ENCODE measurements around the gene MYO6. TPM values are rescaled to one million over a fixed set of nuclear protein-coding genes. Genes with fewer than 3 reads are reported as not detected.

Gene MYO6
- polyA plus RNA-seq, 1 of the 3 experiments (the other 2 are of a cell fraction), result 6.2 TPM

- no peaks in the 10 kb centered on the region for H3K9me3 ChIP-seq
- H4K20me1 ChIP-seq (ENCODE audit: insufficient read depth), result no peaks in the 10 kb centered on the region
- no peaks in the 10 kb centered on the region for H3K4me1 ChIP-seq (ENCODE audit: control insufficient read depth in 1 of 2, insufficient read depth in 2 of 2, low read depth in 1 of 2, low read length in 1 of 2)
- H3K27ac ChIP-seq (ENCODE audit: low read depth in 2 of 2, low read length in 1 of 2), result no peak overlapping the region
- WGBS (ENCODE audit: low lambda C conversion rate), result 90% methylated on average over 4 of the region's 4 CpGs
- H3K9ac ChIP-seq, result no peak overlapping the region
- no peaks in the 10 kb centered on the region for H3F3A ChIP-seq (replicated peaks; ENCODE audit: insufficient read depth)
- no peak overlapping the region for H3K4me2 ChIP-seq
- no peak overlapping the region for H3K4me3 ChIP-seq (ENCODE audit: low read depth in 2 of 2, low read length in 1 of 2)
- TF ChIP-seq USF2 (IDR thresholded peaks at IDR 0.05; ENCODE audit: borderline replicate concordance, low read depth, low read length) (no peak), TAF1 (IDR thresholded peaks at IDR 0.05; ENCODE audit: borderline replicate concordance, low read depth, low read length) (no peak), MXI1 (IDR thresholded peaks at IDR 0.05; ENCODE audit: low read depth, low read length) (no peak), USF1 (IDR thresholded peaks at IDR 0.05; ENCODE audit: borderline replicate concordance, low read depth) (no peak), SMC3 (IDR thresholded peaks at IDR 0.05; ENCODE audit: low read depth, low read length) (no peak)
- peaks cover 0 to 19% of the 10 kb centered on the region in 2 experiments for H3K36me3 ChIP-seq (replicated peaks in 1 of 2; ENCODE audit: control insufficient read depth in 1 of 2, insufficient read depth in 2 of 2, low read length in 1 of 2)
- no peaks in the 10 kb centered on the region for H3K9me2 ChIP-seq
- CTCF ChIA-PET, result interaction anchor here (1.2 to 1.5 kb wide), 2 partner anchors 13 to 54 kb away, joined by 3 read pairs; no protein-coding TSS in a partner anchor
- POLR2A ChIA-PET, result no interaction called here
- H2AFZ ChIP-seq (ENCODE audit: low read depth), result no peak overlapping the region
- DNase-seq, result no peak
- H3K27me3 ChIP-seq (ENCODE audit: insufficient read depth), result no peaks in the 10 kb centered on the region
- no peaks in the 10 kb centered on the region for H3K79me2 ChIP-seq (ENCODE audit: insufficient read depth)
Measured at GRCh38 chr6:75842191-75842590, 93.2 kb downstream of the MYO6 start.

- CTCF ChIA-PET, result interaction anchor here (1.2 to 1.5 kb wide), 2 partner anchors 13 to 55 kb away, joined by 3 read pairs; no protein-coding TSS in a partner anchor
- POLR2A ChIA-PET, result no interaction called here
- H3K9me3 ChIP-seq, result no peaks in the 10 kb centered on the region
- no peaks in the 10 kb centered on the region for H3F3A ChIP-seq (replicated peaks; ENCODE audit: insufficient read depth)
- H3K4me3 ChIP-seq (ENCODE audit: low read depth in 2 of 2, low read length in 1 of 2), result no peak overlapping the region
- no peaks in the 10 kb centered on the region for H3K79me2 ChIP-seq (ENCODE audit: insufficient read depth)
- no peaks in the 10 kb centered on the region for H4K20me1 ChIP-seq (ENCODE audit: insufficient read depth)
- no peaks in the 10 kb centered on the region for H3K9me2 ChIP-seq
- H3K4me2 ChIP-seq, result no peak overlapping the region
- peaks cover 0 to 19% of the 10 kb centered on the region in 2 experiments for H3K36me3 ChIP-seq (replicated peaks in 1 of 2; ENCODE audit: control insufficient read depth in 1 of 2, insufficient read depth in 2 of 2, low read length in 1 of 2)
- DNase-seq, result no peak
- H3K27me3 ChIP-seq (ENCODE audit: insufficient read depth), result no peaks in the 10 kb centered on the region
- no peak overlapping the region for H3K9ac ChIP-seq
- WGBS (ENCODE audit: low lambda C conversion rate), result 96% methylated on average over 2 of the region's 2 CpGs
- no peak overlapping the region for H2AFZ ChIP-seq (ENCODE audit: low read depth)
- TF ChIP-seq RFX5 (IDR thresholded peaks at IDR 0.05; ENCODE audit: low read length), result no peak
- TF ChIP-seq RCOR1 (IDR thresholded peaks at IDR 0.05; ENCODE audit: low read length), result no peak
- no peak for TF ChIP-seq SMC3 (IDR thresholded peaks at IDR 0.05; ENCODE audit: low read depth, low read length)
- TF ChIP-seq SIN3A (IDR thresholded peaks at IDR 0.05; ENCODE audit: borderline replicate concordance, low read depth, low read length), result no peak
- no peak for TF ChIP-seq USF2 (IDR thresholded peaks at IDR 0.05; ENCODE audit: borderline replicate concordance, low read depth, low read length)
- H3K4me1 ChIP-seq (ENCODE audit: control insufficient read depth in 1 of 2, insufficient read depth in 2 of 2, low read depth in 1 of 2, low read length in 1 of 2), result no peaks in the 10 kb centered on the region
- no peak overlapping the region for H3K27ac ChIP-seq (ENCODE audit: low read depth in 2 of 2, low read length in 1 of 2)
Measured at GRCh38 chr6:75842732-75843131, 93.7 kb downstream of the MYO6 start.
